Right renal pelvis (tissue), 4 donors: Measurements from ENCODE around the gene NUBPL. TPM values are rescaled to one million over a fixed set of nuclear protein-coding genes. Genes with fewer than 3 reads are reported as not detected.
"Not testable (repeated sequence)": the region's sequence is repeated elsewhere in the genome, so short reads cannot be mapped to it uniquely, and the experiment has no call there.

Experiments used
- DNase-seq, 4 donors: peaks; one replicate each; pipeline ENCODE4 v3.0.0-alpha.2; 2013; ENCODE audit warnings: low read depth in 4 of 4, low spot score in 3 of 4, missing footprints in 1 of 4
- polyA plus RNA-seq, 4 donors: library from polyadenylated mRNA; unstranded; fragments of 120-200 nt; gene quantifications; one replicate each; pipeline ENCODE4 v1.2.1, GENCODE V29; 2013; ENCODE audit not compliant: insufficient read length in 4 of 4

NUBPL gene
- polyA plus RNA-seq, 4 donors, result 15.1 to 19.7 (median 17.4) TPM

- no peak for DNase-seq
These were observed 304.0 kb downstream of the NUBPL start for GRCh38 chr14:31864937-31865855.

GRCh38 chr14:31867570-31867969 lies 306.4 kb downstream of the NUBPL start:
- DNase-seq, result no peak

GRCh38 chr14:31868096-31868495 lies 306.9 kb downstream of the NUBPL start:
- not testable (repeated sequence) for DNase-seq

- no peak for DNase-seq
These were observed 315.5 kb downstream of the NUBPL start for GRCh38 chr14:31876741-31877140.

GRCh38 chr14:31877255-31877798 lies 316.1 kb downstream of the NUBPL start:
- no peak for DNase-seq

- no peak for DNase-seq
These were observed 318.6 kb downstream of the NUBPL start for GRCh38 chr14:31879661-31880348.

GRCh38 chr14:31880935-31881334 lies 319.7 kb downstream of the NUBPL start:
- DNase-seq, result no peak

GRCh38 chr14:31881531-31882310 lies 320.5 kb downstream of the NUBPL start:
- DNase-seq, result no peak

GRCh38 chr14:31884238-31884637 lies 323.0 kb downstream of the NUBPL start:
- no peak for DNase-seq

GRCh38 chr14:31884776-31885379 lies 323.7 kb downstream of the NUBPL start:
- DNase-seq, result no peak

GRCh38 chr14:31886156-31886835 lies 325.1 kb downstream of the NUBPL start:
- DNase-seq, result no peak

GRCh38 chr14:31887929-31888580 lies 326.9 kb downstream of the NUBPL start:
- no peak for DNase-seq

- DNase-seq, result no peak
These were observed 328.1 kb downstream of the NUBPL start for GRCh38 chr14:31889297-31889696.

GRCh38 chr14:31890202-31890601 lies 329.0 kb downstream of the NUBPL start:
- DNase-seq, result not testable (repeated sequence)

- no peak for DNase-seq
These were observed 332.1 kb downstream of the NUBPL start for GRCh38 chr14:31893221-31893757.

- DNase-seq, result no peak
These were observed 333.1 kb downstream of the NUBPL start for GRCh38 chr14:31894351-31894750.

- no peak for DNase-seq
These were observed 334.0 kb downstream of the NUBPL start for GRCh38 chr14:31895206-31895605.

- DNase-seq, result no peak
These were observed 334.4 kb downstream of the NUBPL start for GRCh38 chr14:31895646-31896045.
